HepG2 (cell line): ENCODE measurements around the gene TMEM219. TPM values are rescaled to one million over a fixed set of nuclear protein-coding genes. Genes with fewer than 3 reads are reported as not detected.
A peak's percentile ranks its signal among the peaks of the same experiment; 100 is the strongest.

Experiments used
- AGO1 ChIP-seq: fragments of 200-400 bp; formaldehyde crosslinking; IDR thresholded peaks from 2 replicates; pipeline ENCODE4 v1.6.1; 2017; ENCODE audit warnings: mild to moderate bottlenecking, low read depth, low read length, moderate library complexity; ENCODE audit not compliant: poor library complexity, severe bottlenecking
- ATF7-NPFF ChIP-seq: sonication (generic); formaldehyde crosslinking; IDR thresholded peaks from 2 replicates; pipeline ENCODE4 v1.8.1; 2023; ENCODE audit warnings: mild to moderate bottlenecking, low read depth, missing genetic modification reagents, moderate library complexity
- CBX1 ChIP-seq: IDR thresholded peaks from one replicate; pipeline ENCODE4 v1.6.1; 2016; ENCODE audit warnings: antibody characterized with exemption, low read depth
- FIP1L1 ChIP-seq: fragments of 200-400 bp; formaldehyde crosslinking; IDR thresholded peaks from 2 replicates; pipeline ENCODE4 v1.6.1; 2018; ENCODE audit warnings: low read depth, mild to moderate bottlenecking, low read length, moderate library complexity, borderline replicate concordance; ENCODE audit not compliant: insufficient read depth
- FLYWCH1 ChIP-seq: sonication (generic); formaldehyde crosslinking; IDR thresholded peaks from 2 replicates; pipeline ENCODE4 v1.8.1; 2023; ENCODE audit warnings: mild to moderate bottlenecking, missing genetic modification reagents
- GFI1 ChIP-seq: sonication (generic); formaldehyde crosslinking; IDR thresholded peaks from 2 replicates; pipeline ENCODE4 v1.5.0; 2020; ENCODE audit warnings: missing genetic modification reagents, mild to moderate bottlenecking, borderline replicate concordance
- HIC2 ChIP-seq: sonication (generic); formaldehyde crosslinking; IDR thresholded peaks from 2 replicates; pipeline ENCODE4 v1.9.0; 2022; ENCODE audit warnings: low read depth, missing genetic modification reagents
- KDM1A ChIP-seq: IDR thresholded peaks from 2 replicates; pipeline ENCODE4 v1.6.1; 2016; ENCODE audit warnings: missing compliant biosample characterization
- MXI1 ChIP-seq: IDR thresholded peaks from 3 replicates; pipeline ENCODE4 v1.6.1; 2012; ENCODE audit warnings: low read depth, low read length, inconsistent platforms, borderline replicate concordance
- PCBP1 ChIP-seq: fragments of 200-400 bp; formaldehyde crosslinking; IDR thresholded peaks from 2 replicates; pipeline ENCODE4 v1.6.1; 2017; ENCODE audit warnings: mild to moderate bottlenecking, low read depth, low read length, borderline replicate concordance
- PRPF4 ChIP-seq: fragments of 200-400 bp; formaldehyde crosslinking; IDR thresholded peaks from 2 replicates; pipeline ENCODE4 v1.6.1; 2016; ENCODE audit warnings: low read length, low read depth; ENCODE audit not compliant: poor library complexity, severe bottlenecking
- RORA ChIP-seq: sonication (generic); formaldehyde crosslinking; IDR thresholded peaks from 2 replicates; pipeline ENCODE4 v1.5.0; 2020; ENCODE audit warnings: mild to moderate bottlenecking, missing genetic modification reagents, moderate library complexity
- SUZ12 ChIP-seq: fragments of 150-350 bp; IDR thresholded peaks from 2 replicates; pipeline ENCODE4 v1.6.1; 2014; ENCODE audit warnings: low read depth, low read length
- ZNF234 ChIP-seq: sonication (generic); formaldehyde crosslinking; conservative IDR thresholded peaks from 2 replicates; pipeline ENCODE4 v1.5.1; 2020; ENCODE audit warnings: mild to moderate bottlenecking, missing genetic modification reagents
- ZNF350 ChIP-seq: sonication (generic); formaldehyde crosslinking; IDR thresholded peaks from 2 replicates; pipeline ENCODE4 v1.4.0; 2020; ENCODE audit warnings: mild to moderate bottlenecking, low read depth, missing genetic modification reagents, borderline replicate concordance
- ZNF629 ChIP-seq: sonication (generic); formaldehyde crosslinking; conservative IDR thresholded peaks from 2 replicates; pipeline ENCODE4 v1.5.0; 2020; ENCODE audit warnings: missing genetic modification reagents
- ZNF674 ChIP-seq: sonication (generic); formaldehyde crosslinking; IDR thresholded peaks from 2 replicates; pipeline ENCODE4 v1.5.0; 2020; ENCODE audit warnings: low read depth, mild to moderate bottlenecking, missing genetic modification reagents
- ZNF790 ChIP-seq: sonication (generic); formaldehyde crosslinking; IDR thresholded peaks from 2 replicates; pipeline ENCODE4 v1.8.0; 2022; ENCODE audit warnings: missing genetic modification reagents, mild to moderate bottlenecking, borderline replicate concordance
- ZNF850 ChIP-seq: sonication (generic); formaldehyde crosslinking; conservative IDR thresholded peaks from 2 replicates; pipeline ENCODE4 v1.9.0; 2021; ENCODE audit warnings: mild to moderate bottlenecking, missing genetic modification reagents
- polyA plus RNA-seq, 8 experiments: library from polyadenylated mRNA; depleted of rRNA in 3 of 8; stranded (reverse) in 7 of 8; unstranded in 1 of 8; fragments of >200 nt; fragmentation: Illumina TruSeq in 4 of 8; extraction: Trizol in 4 of 8; gene quantifications; 2 replicates each; pipeline versions ENCODE4 v1.2.1 to v1.2.3, GENCODE V29; 2011 to 2016; ENCODE audit warnings: low read depth in 4 of 8, missing spikeins in 1 of 8, mixed read lengths in 1 of 8; ENCODE audit not compliant: insufficient read depth in 1 of 8
- total RNA-seq, 5 experiments: library from RNA; depleted of rRNA; stranded (reverse); fragments of >200 nt; fragmentation: Illumina TruSeq; extraction: Trizol; gene quantifications; 2 replicates each; pipeline ENCODE4 v1.2.3, GENCODE V29; 2016; ENCODE audit warnings: low read depth in 1 of 5
- TF ChIP-seq, protein P1 (sequence below): sonication (generic); formaldehyde crosslinking; IDR thresholded peaks from 2 replicates; pipeline ENCODE4 v1.4.0; 2020; ENCODE audit warnings: missing genetic modification reagents
- TF ChIP-seq, protein P2 (sequence below): sonication (generic); formaldehyde crosslinking; IDR thresholded peaks from 2 replicates; pipeline ENCODE4 v1.5.0; 2020; ENCODE audit warnings: missing genetic modification reagents, mild to moderate bottlenecking, borderline replicate concordance
- TF ChIP-seq, protein P3 (sequence below): sonication (generic); formaldehyde crosslinking; IDR thresholded peaks from 2 replicates; pipeline ENCODE4 v1.4.0; 2020; ENCODE audit warnings: missing genetic modification reagents

The TMEM219 gene
- total and polyA plus RNA-seq, 2 of the 13 experiments (the other 11 are each of a cell fraction or from before 2014, with no cell fraction given), result 105 to 115 TPM

GRCh38 chr16:29961479-29962343, at the start of gene TMEM219 (continued):
- TF ChIP-seq, protein P1, sequence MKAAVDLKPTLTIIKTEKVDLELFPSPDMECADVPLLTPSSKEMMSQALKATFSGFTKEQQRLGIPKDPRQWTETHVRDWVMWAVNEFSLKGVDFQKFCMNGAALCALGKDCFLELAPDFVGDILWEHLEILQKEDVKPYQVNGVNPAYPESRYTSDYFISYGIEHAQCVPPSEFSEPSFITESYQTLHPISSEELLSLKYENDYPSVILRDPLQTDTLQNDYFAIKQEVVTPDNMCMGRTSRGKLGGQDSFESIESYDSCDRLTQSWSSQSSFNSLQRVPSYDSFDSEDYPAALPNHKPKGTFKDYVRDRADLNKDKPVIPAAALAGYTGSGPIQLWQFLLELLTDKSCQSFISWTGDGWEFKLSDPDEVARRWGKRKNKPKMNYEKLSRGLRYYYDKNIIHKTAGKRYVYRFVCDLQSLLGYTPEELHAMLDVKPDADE, result no peak
- TF ChIP-seq FIP1L1 (no peak), AGO1 (peak; percentile 45), CBX1 (peak; percentile 90), MXI1 (peak; percentile 88; the same call in 2 of the 3 replicates), ZNF350 (CRISPR knock-in tag) (peak; percentile 44), ZNF629 (CRISPR knock-in tag) (no peak), KDM1A (CRISPR knock-in tag) (no peak), ZNF850 (CRISPR knock-in tag) (no peak), FLYWCH1 (peak; percentile 51; the same call in 1 of the 2 replicates), ZNF234 (CRISPR knock-in tag) (peak; percentile 90), ATF7-NPFF (CRISPR knock-in tag) (no peak), RORA (CRISPR knock-in tag) (no peak), ZNF790 (CRISPR knock-in tag) (no peak), ZNF674 (CRISPR knock-in tag) (peak; percentile 85; the same call in 1 of the 2 replicates), PRPF4 (no peak), GFI1 (CRISPR knock-in tag) (no peak; the same call in 1 of the 2 replicates), PCBP1 (peak; percentile 77; the same call in 1 of the 2 replicates), HIC2 (peak; percentile 7; the same call in 1 of the 2 replicates), SUZ12 (no peak)
- TF ChIP-seq, protein P2, sequence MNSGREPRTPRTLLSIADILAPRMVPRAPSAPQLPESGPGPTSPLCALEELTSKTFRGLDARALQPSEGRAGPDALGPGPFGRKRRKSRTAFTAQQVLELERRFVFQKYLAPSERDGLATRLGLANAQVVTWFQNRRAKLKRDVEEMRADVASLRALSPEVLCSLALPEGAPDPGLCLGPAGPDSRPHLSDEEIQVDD, result peak; percentile 65; the same call in 1 of the 2 replicates
- TF ChIP-seq, protein P3, sequence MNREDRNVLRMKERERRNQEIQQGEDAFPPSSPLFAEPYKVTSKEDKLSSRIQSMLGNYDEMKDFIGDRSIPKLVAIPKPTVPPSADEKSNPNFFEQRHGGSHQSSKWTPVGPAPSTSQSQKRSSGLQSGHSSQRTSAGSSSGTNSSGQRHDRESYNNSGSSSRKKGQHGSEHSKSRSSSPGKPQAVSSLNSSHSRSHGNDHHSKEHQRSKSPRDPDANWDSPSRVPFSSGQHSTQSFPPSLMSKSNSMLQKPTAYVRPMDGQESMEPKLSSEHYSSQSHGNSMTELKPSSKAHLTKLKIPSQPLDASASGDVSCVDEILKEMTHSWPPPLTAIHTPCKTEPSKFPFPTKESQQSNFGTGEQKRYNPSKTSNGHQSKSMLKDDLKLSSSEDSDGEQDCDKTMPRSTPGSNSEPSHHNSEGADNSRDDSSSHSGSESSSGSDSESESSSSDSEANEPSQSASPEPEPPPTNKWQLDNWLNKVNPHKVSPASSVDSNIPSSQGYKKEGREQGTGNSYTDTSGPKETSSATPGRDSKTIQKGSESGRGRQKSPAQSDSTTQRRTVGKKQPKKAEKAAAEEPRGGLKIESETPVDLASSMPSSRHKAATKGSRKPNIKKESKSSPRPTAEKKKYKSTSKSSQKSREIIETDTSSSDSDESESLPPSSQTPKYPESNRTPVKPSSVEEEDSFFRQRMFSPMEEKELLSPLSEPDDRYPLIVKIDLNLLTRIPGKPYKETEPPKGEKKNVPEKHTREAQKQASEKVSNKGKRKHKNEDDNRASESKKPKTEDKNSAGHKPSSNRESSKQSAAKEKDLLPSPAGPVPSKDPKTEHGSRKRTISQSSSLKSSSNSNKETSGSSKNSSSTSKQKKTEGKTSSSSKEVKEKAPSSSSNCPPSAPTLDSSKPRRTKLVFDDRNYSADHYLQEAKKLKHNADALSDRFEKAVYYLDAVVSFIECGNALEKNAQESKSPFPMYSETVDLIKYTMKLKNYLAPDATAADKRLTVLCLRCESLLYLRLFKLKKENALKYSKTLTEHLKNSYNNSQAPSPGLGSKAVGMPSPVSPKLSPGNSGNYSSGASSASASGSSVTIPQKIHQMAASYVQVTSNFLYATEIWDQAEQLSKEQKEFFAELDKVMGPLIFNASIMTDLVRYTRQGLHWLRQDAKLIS, result no peak
